Measurements from ENCODE around the gene CPNE5. TPM values are rescaled to one million over a fixed set of nuclear protein-coding genes. Genes with fewer than 3 reads are reported as not detected.

CPNE5 gene
- total and polyA plus RNA-seq, 9 of the 15 experiments (the other 6 are each of a cell fraction or from before 2014, with no cell fraction given): 0.14 to 1.0 (median 0.46) TPM; not detected in 2

GRCh38 chr6:36774331-36774730 is 64.9 kb downstream of the CPNE5 start:
- Histone ChIP-seq H3K27ac (ENCODE audit: extremely low read depth, low read depth, low read length) (no peak overlapping the region), H4K20me1 (replicated peaks; ENCODE audit: control insufficient read depth, insufficient read depth, low read length) (no peaks in the 10 kb centered on the region), H3K4me2 (ENCODE audit: insufficient read depth, low read length) (no peak overlapping the region), H3K4me1 (replicated peaks in 1 of 2; ENCODE audit: control insufficient read depth in 2 of 2, insufficient read depth in 2 of 2, low read length in 2 of 2) (peaks cover 7 to 11% of the 10 kb centered on the region in 2 experiments; a peak in 3 of 5 replicates), H3K36me3 (ENCODE audit: control insufficient read depth, insufficient read depth, low read length) (no peaks in the 10 kb centered on the region), H2AFZ (ENCODE audit: low read depth, low read length) (no peak overlapping the region), H3K4me3 (no peak overlapping the region), H3K79me2 (ENCODE audit: control insufficient read depth, insufficient read depth, low read length) (no peaks in the 10 kb centered on the region), H3K9me1 (ENCODE audit: control insufficient read depth, insufficient read depth, low read length) (no peaks in the 10 kb centered on the region), H3K9ac (ENCODE audit: insufficient read depth in 1 of 2, low read depth in 2 of 2, low read length in 2 of 2) (0 out of 4 replicates have a peak overlapping the region, but pooled peaks of 1 of the 2 experiments have one; percentile 18), H3K9me3 (replicated peaks; ENCODE audit: control insufficient read depth, insufficient read depth, low read depth, low read length) (no peaks in the 10 kb centered on the region), H3K27me3 (ENCODE audit: control insufficient read depth in 2 of 2, insufficient read depth in 2 of 2, low read length in 2 of 2) (peaks cover 47 to 48% of the 10 kb centered on the region in 2 experiments)
- ChIA-PET CTCF (ENCODE audit: low intra/inter-chr PET ratio) (no interaction called here), POLR2A (interaction anchor here (0.6 to 1.7 kb wide), 6 partner anchors 10 to 732 kb away, joined by 3 to 6 read pairs (median 4); no protein-coding TSS in a partner anchor)
- no TSS peak for BruUV-seq (replicated peaks)
- in situ Hi-C loops (cut with MboI) (loop anchor here (5.0 kb wide), 1 partner anchor 228 kb away; no protein-coding TSS in a partner anchor), intact Hi-C loops (cut with micrococcal nuclease) (no loop called here)
- TF ChIP-seq TEAD1 (CRISPR knock-in tag; IDR thresholded peaks at IDR 0.05): 0 out of 4 replicates have a peak, but pooled peaks of 1 of the 2 experiments have one; percentile 17
- TF ChIP-seq SP2 (IDR thresholded peaks at IDR 0.05; ENCODE audit: extremely low read depth, low read depth, low read length, poor library complexity, severe bottlenecking): no peak
- FAIRE-seq (no peak), ATAC-seq (no peak), DNase-seq (ENCODE audit: extremely low read depth in 1 of 4, low spot score in 3 of 4) (no peak)
- WGBS (ENCODE audit: insufficient coverage, low coverage, missing lambda C conversion rate): 2% methylated on average over 4 of the region's 5 CpGs

- no TSS peak for BruUV-seq (replicated peaks)
- Histone ChIP-seq H3K9me3 (replicated peaks; ENCODE audit: control insufficient read depth, insufficient read depth, low read depth, low read length) (no peaks in the 10 kb centered on the region), H3K27me3 (ENCODE audit: control insufficient read depth in 2 of 2, insufficient read depth in 2 of 2, low read length in 2 of 2) (peaks cover 28 to 30% of the 10 kb centered on the region in 2 experiments), H3K4me3 (no peak overlapping the region), H3K36me3 (ENCODE audit: control insufficient read depth, insufficient read depth, low read length) (no peaks in the 10 kb centered on the region), H4K20me1 (replicated peaks; ENCODE audit: control insufficient read depth, insufficient read depth, low read length) (no peaks in the 10 kb centered on the region), H3K9me1 (ENCODE audit: control insufficient read depth, insufficient read depth, low read length) (no peaks in the 10 kb centered on the region), H3K4me1 (replicated peaks in 1 of 2; ENCODE audit: control insufficient read depth in 2 of 2, insufficient read depth in 2 of 2, low read length in 2 of 2) (peaks cover 7 to 12% of the 10 kb centered on the region in 2 experiments; a peak in 3 of 5 replicates), H3K27ac (ENCODE audit: extremely low read depth, low read depth, low read length) (no peak overlapping the region), H3K9ac (ENCODE audit: insufficient read depth in 1 of 2, low read depth in 2 of 2, low read length in 2 of 2) (peak overlapping the region in 1 of 2 experiments; percentile 14; a peak in 1 of 4 replicates), H3K79me2 (ENCODE audit: control insufficient read depth, insufficient read depth, low read length) (no peaks in the 10 kb centered on the region), H3K4me2 (ENCODE audit: insufficient read depth, low read length) (no peak overlapping the region), H2AFZ (ENCODE audit: low read depth, low read length) (no peak overlapping the region)
- no peak for TF ChIP-seq GTF3C2 (IDR thresholded peaks at IDR 0.05; ENCODE audit: borderline replicate concordance, extremely low read depth, insufficient read length)
- TF ChIP-seq PREB (CRISPR knock-in tag; IDR thresholded peaks at IDR 0.05): 0 out of 2 replicates have a peak, but pooled peaks have one; percentile 35
- no peak for TF ChIP-seq ZNF766 (CRISPR knock-in tag; conservative IDR thresholded peaks at IDR 0.05)
- TF ChIP-seq ZNF639 (CRISPR knock-in tag; conservative IDR thresholded peaks at IDR 0.05 in 1 of 2, IDR thresholded peaks at IDR 0.05 in 1 of 2): no peak
- no peak for TF ChIP-seq SMARCA4 (IDR thresholded peaks at IDR 0.05)
- TF ChIP-seq FUS (optimal IDR thresholded peaks at IDR 0.05; ENCODE audit: low read depth, low read length): no peak
- ChIA-PET CTCF (ENCODE audit: low intra/inter-chr PET ratio) (no interaction called here), POLR2A (interaction anchor here (0.5 to 1.7 kb wide), 7 partner anchors 12 to 526 kb away, joined by 3 to 5 read pairs (median 4); no protein-coding TSS in a partner anchor)
- FAIRE-seq: no peak
- 45% methylated on average over 8 of the region's 8 CpGs for WGBS (ENCODE audit: insufficient coverage, low coverage, missing lambda C conversion rate)
- no peak for ATAC-seq
- intact Hi-C loops (cut with micrococcal nuclease): no loop called here
- DNase-seq (ENCODE audit: extremely low read depth in 1 of 4, low spot score in 3 of 4): no peak
- in situ Hi-C loops (cut with MboI): loop anchor here (5.0 kb wide), 1 partner anchor 230 kb away; no protein-coding TSS in a partner anchor
These were observed 66.8 kb downstream of the CPNE5 start for GRCh38 chr6:36772397-36772796.
